Lower leg skin (tissue), 4 donors: ENCODE results near the gene POLQ. TPM values are rescaled to one million over a fixed set of nuclear protein-coding genes. Genes with fewer than 3 reads are reported as not detected.

Experiments used
- DNase-seq, 2 donors: peaks; one replicate each; pipeline ENCODE4 v3.0.0-alpha.2; 2019; ENCODE audit warnings: low spot score in 2 of 2
- H3K4me3 ChIP-seq: fragments of 200-600 bp; sonication (generic); 2 replicates; pipeline ENCODE4 v1.5.1; 2017; ENCODE audit warnings: mild to moderate bottlenecking, low read depth; ENCODE audit not compliant: poor library complexity, severe bottlenecking
- POLR2A ChIP-seq, 2 donors: fragments of 450-650 bp; IDR thresholded peaks; one replicate each; pipeline ENCODE4 v1.6.1; 2016 to 2017; ENCODE audit warnings: antibody characterized with exemption in 2 of 2, mild to moderate bottlenecking in 1 of 2, moderate library complexity in 1 of 2
- WGBS, 2 donors: methylation state at CpG; one replicate each; pipeline ENCODE4 v1.1.5; 2018; 5-methylcytosine and 5-hydroxymethylcytosine counted together
- intact Hi-C: fragments of 100-400 bp; cut with DNase I; formaldehyde crosslinking; loops from one replicate; pipeline ENCODE4 v1.15.0; 2023; ENCODE audit warnings: low total_unique reads
- total RNA-seq, 4 donors: library from RNA; depleted of rRNA; stranded (reverse); fragments of >200 nt; gene quantifications; one replicate each; pipeline ENCODE4 v1.1.0, GENCODE V29; 2016
- TF ChIP-seq, protein P1 (sequence below), 3 donors: fragments of 450-650 bp; IDR thresholded peaks; one replicate each; pipeline ENCODE4 v1.5.1; 2016; ENCODE audit warnings: antibody characterized with exemption in 3 of 3, mild to moderate bottlenecking in 3 of 3, moderate library complexity in 2 of 3

The POLQ gene
- total RNA-seq, 4 donors from 2014 or later: 0.42 to 0.91 (median 0.54) TPM

DNA sequence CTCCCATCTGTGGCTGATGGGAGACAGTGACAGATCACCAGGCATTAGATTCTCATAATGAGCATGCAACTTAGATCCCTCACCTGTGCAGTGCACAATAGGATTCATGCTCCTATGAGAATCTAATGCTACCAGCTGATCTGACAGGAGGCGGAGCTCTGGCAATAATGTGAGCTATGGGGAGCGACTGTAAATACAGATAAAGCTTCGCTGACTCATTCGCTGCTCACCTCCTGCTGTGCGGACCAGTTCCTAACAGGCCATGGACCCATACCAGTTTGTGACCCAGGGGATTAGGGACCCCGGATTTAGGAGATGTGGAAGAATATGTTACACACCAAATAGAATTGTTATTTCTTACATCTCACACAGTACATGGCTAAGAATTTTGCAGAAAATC is 28.7 kb upstream of the POLQ start:
- intact Hi-C loops: no loop called here
- WGBS, 2 donors: 75 to 77% methylated on average over 6 of the region's 6 CpGs
- no peak for DNase-seq
- no peak overlapping the region for H3K4me3 ChIP-seq
- TF ChIP-seq, protein P1, sequence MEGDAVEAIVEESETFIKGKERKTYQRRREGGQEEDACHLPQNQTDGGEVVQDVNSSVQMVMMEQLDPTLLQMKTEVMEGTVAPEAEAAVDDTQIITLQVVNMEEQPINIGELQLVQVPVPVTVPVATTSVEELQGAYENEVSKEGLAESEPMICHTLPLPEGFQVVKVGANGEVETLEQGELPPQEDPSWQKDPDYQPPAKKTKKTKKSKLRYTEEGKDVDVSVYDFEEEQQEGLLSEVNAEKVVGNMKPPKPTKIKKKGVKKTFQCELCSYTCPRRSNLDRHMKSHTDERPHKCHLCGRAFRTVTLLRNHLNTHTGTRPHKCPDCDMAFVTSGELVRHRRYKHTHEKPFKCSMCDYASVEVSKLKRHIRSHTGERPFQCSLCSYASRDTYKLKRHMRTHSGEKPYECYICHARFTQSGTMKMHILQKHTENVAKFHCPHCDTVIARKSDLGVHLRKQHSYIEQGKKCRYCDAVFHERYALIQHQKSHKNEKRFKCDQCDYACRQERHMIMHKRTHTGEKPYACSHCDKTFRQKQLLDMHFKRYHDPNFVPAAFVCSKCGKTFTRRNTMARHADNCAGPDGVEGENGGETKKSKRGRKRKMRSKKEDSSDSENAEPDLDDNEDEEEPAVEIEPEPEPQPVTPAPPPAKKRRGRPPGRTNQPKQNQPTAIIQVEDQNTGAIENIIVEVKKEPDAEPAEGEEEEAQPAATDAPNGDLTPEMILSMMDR (IDR thresholded peaks at IDR 0.05): no peak
- TF ChIP-seq POLR2A (IDR thresholded peaks at IDR 0.05): no peak

DNA sequence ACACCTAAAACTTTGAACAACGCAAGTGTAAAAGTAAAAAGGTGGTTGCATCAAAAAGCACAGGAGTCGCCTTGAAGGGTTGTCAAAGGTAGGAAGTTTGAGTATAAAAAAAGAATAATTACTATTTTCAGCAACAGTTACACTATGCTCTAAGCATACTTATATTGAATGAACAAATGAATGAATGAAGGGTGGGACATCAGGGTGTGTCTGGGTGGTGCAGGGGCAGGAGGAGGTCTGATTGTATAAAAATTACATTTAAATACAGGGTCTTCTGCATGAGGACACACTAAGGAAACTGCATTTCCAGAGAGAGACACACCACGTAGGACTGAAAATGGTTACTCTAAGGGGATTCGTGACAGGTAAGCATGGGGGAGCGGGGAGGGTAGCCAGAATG is 21.9 kb upstream of the POLQ start, which contains the start of gene ARGFX:
ARGFX (plus strand) TSS at position 301 of the 400 bp plus-strand sequence. CDS start 2,765 bp downstream, outside the sequence.
- H3K4me3 ChIP-seq: no peak within 1 kb of the TSS
- no peak for DNase-seq
- 92 to 93% methylated on average over 5 of the region's 5 CpGs for WGBS, 2 donors
- TF ChIP-seq POLR2A (IDR thresholded peaks at IDR 0.05): no peak
- TF ChIP-seq, protein P1 (IDR thresholded peaks at IDR 0.05): no peak
- intact Hi-C loops: no loop called here

DNA sequence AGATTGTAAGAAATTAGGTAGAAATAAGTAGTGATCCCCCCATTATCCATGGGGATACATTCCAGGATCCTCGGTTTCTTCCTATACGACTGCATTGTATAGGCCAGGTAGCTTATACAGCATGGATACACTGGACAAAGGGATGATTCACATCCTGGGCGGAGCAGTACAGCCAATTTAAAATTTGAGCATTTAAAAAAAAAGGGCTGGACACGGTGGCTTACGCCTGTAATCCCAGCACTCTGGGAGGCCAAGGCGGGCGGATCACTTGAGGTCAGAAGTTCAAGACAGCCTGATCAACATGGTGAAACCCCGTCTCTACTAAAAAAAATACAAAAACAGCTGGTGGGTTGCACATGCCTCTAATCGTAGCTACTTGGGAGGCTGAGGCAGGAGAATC is 21.0 kb upstream of the POLQ start:
- TF ChIP-seq, protein P1 (IDR thresholded peaks at IDR 0.05): no peak
- 77 to 87% methylated on average over 9 of the region's 9 CpGs for WGBS, 2 donors
- intact Hi-C loops: no loop called here
- H3K4me3 ChIP-seq: no peak overlapping the region
- no peak for DNase-seq

DNA sequence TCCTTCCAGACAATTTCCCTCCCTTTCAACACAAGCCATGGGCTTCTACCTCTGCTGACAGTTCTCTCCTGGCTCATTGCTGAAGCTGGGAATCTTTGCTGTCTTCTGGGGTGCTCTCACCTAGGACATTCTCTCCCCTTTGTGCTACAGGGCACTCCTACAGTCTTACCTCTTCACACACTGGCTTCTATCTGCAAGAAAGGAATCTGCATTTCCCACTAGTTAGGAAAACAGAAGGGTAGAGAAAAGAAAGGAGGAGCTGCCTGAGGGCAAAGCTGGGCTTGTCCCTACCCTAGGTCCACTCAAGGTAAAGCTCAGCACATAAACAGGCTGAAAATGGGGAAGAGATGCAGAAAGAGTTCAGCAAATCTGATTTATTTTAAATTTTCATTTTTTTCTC is 16.4 kb upstream of the POLQ start:
- no peak overlapping the region for H3K4me3 ChIP-seq
- intact Hi-C loops: no loop called here
- TF ChIP-seq, protein P1 (IDR thresholded peaks at IDR 0.05): no peak
- TF ChIP-seq POLR2A (IDR thresholded peaks at IDR 0.05): no peak
- DNase-seq: no peak

DNA sequence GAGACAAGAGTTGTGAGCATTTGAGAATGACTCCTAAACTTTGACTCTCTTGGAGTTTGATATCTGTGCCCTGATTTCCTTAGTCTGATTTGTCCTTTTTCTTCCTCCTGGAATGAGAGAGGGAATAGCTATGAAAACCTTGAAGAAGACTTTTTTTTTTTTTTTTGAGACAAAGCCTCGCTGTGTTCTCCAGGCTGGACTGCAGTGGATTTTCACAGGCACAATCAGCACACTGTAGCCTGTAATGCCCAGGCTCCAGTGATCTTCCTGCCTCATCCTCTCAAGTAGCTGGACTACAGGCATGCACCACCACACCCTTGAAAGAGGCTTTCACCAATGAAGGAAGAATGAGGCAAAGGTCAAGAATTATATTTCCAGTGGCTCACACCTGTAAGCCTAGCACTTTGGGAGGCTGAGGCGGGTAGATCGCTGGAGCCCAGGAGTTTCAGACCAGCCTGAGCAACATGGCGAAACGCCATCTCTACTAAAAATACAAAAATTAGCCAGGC is 11.7 kb upstream of the POLQ start:
- H3K4me3 ChIP-seq: no peak overlapping the region
- TF ChIP-seq POLR2A (IDR thresholded peaks at IDR 0.05): no peak
- TF ChIP-seq, protein P1 (IDR thresholded peaks at IDR 0.05): no peak
- intact Hi-C loops: no loop called here
- WGBS, 2 donors: 93 to 97% methylated on average over 5 of the region's 5 CpGs
- DNase-seq: no peak

DNA sequence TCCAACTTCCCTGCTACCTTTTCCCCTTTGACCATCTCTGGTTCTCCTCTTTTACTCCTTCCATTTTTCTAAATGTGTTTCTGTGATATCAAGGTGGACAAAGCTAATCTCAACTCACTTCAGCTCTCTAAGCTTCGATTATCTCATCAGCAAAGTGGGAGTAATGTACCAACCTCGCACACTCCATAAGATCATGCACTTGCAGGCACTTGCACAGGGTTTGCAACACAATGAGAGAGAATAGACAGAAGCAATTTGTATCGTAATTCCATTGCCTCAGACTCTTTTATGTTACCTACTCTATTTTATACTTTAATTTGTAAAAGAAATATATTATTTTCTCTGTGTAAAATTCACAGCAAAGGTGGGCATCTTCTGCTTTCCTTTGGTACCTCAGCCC is 7.0 kb upstream of the POLQ start:
- H3K4me3 ChIP-seq: no peak overlapping the region
- DNase-seq: no peak
- 57 to 75% methylated on average over 3 of the region's 3 CpGs for WGBS, 2 donors
- intact Hi-C loops: no loop called here
- TF ChIP-seq, protein P1 (IDR thresholded peaks at IDR 0.05): no peak
- TF ChIP-seq POLR2A (IDR thresholded peaks at IDR 0.05): no peak
